WTC11 (cell line): ENCODE results near the gene GSK3B. TPM values are rescaled to one million over a fixed set of nuclear protein-coding genes. Genes with fewer than 3 reads are reported as not detected.

ENCODE experiments used
- ATAC-seq: fragments of 200-7000 bp; cut with Tn5 transposase; 2 replicates; pipeline ENCODE4 v1.10.0; 2021; ENCODE audit warnings: mild to moderate bottlenecking, moderate library complexity
- CTCF ChIA-PET: fragments of 300-600 bp; sonication (Branson Sonifier 250); formaldehyde crosslinking; loops from one replicate; lab custom pipeline; 2021; ENCODE audit warnings: antibody characterized with exemption; lab: Charles Lee
- POLR2A ChIA-PET: fragments of 350-600 bp; sonication (Branson Sonifier 250); formaldehyde crosslinking; loops from one replicate; lab custom pipeline; 2021; ENCODE audit warnings: antibody characterized with exemption; lab: Charles Lee
- DNase-seq: peaks from one replicate; pipeline ENCODE4 v3.0.0; 2021; ENCODE audit warnings: low spot score
- H3K27ac Mint-ChIP-seq: 2 replicates; pipeline ENCODE4 v1.8.0; 2021; ENCODE audit warnings: mixed read lengths
- H3K27me3 Mint-ChIP-seq: 2 replicates; pipeline ENCODE4 v1.8.0; 2021; ENCODE audit warnings: low read depth, mild to moderate bottlenecking, moderate library complexity, mixed read lengths
- H3K36me3 Mint-ChIP-seq: 2 replicates; pipeline ENCODE4 v1.8.0; 2021; ENCODE audit warnings: mixed read lengths
- H3K4me1 Mint-ChIP-seq: 2 replicates; pipeline ENCODE4 v1.8.0; 2022; ENCODE audit warnings: mixed read lengths
- H3K4me3 Mint-ChIP-seq: 2 replicates; pipeline ENCODE4 v1.8.0; 2021; ENCODE audit warnings: mild to moderate bottlenecking, moderate library complexity, mixed read lengths
- H3K9me3 Mint-ChIP-seq: 2 replicates; pipeline ENCODE4 v1.8.0; 2021; ENCODE audit warnings: mixed read lengths
- CREB1 ChIP-seq: sonication (generic); formaldehyde crosslinking; IDR thresholded peaks from 2 replicates; pipeline ENCODE4 v1.8.0; 2023; ENCODE audit warnings: mild to moderate bottlenecking, missing genetic modification reagents
- CREM ChIP-seq: sonication (generic); formaldehyde crosslinking; IDR thresholded peaks from 2 replicates; pipeline ENCODE4 v1.8.1; 2022; ENCODE audit warnings: mild to moderate bottlenecking, missing genetic modification reagents, moderate library complexity
- E2F1 ChIP-seq: sonication (generic); formaldehyde crosslinking; IDR thresholded peaks from 2 replicates; pipeline ENCODE4 v1.8.0; 2022; ENCODE audit warnings: mild to moderate bottlenecking, missing genetic modification reagents
- ETV6 ChIP-seq: sonication (generic); formaldehyde crosslinking; IDR thresholded peaks from 2 replicates; pipeline ENCODE4 v1.8.1; 2022; ENCODE audit warnings: mild to moderate bottlenecking, missing genetic modification reagents
- GTF2I ChIP-seq: fragments of 250-450 bp; sonication (Bioruptor Pico); conservative IDR thresholded peaks from 2 replicates; pipeline ENCODE4 v1.4.0; 2021; ENCODE audit warnings: mild to moderate bottlenecking
- MXD4 ChIP-seq: fragments of 250-450 bp; sonication (Bioruptor Pico); IDR thresholded peaks from 2 replicates; pipeline ENCODE4 v1.8.0; 2021; ENCODE audit warnings: mild to moderate bottlenecking, moderate library complexity, borderline replicate concordance
- NFATC4 ChIP-seq: fragments of 250-450 bp; sonication (Bioruptor Pico); IDR thresholded peaks from 2 replicates; pipeline ENCODE4 v1.9.0; 2021; ENCODE audit warnings: mild to moderate bottlenecking
- SMAD4 ChIP-seq: sonication (generic); formaldehyde crosslinking; IDR thresholded peaks from 2 replicates; pipeline ENCODE4 v1.8.0; 2022; ENCODE audit warnings: mild to moderate bottlenecking, missing genetic modification reagents
- ZBTB21 ChIP-seq: sonication (generic); formaldehyde crosslinking; IDR thresholded peaks from 2 replicates; pipeline ENCODE4 v1.8.1; 2023; ENCODE audit warnings: mild to moderate bottlenecking, missing genetic modification reagents, borderline replicate concordance
- ZNF416 ChIP-seq: fragments of 250-450 bp; sonication (Bioruptor Pico); IDR thresholded peaks from 2 replicates; pipeline ENCODE4 v1.9.0; 2021; ENCODE audit warnings: mild to moderate bottlenecking, inconsistent platforms
- ZNF532 ChIP-seq: fragments of 250-450 bp; sonication (Bioruptor Pico); IDR thresholded peaks from 2 replicates; pipeline ENCODE4 v1.9.0; 2021; ENCODE audit warnings: mild to moderate bottlenecking, borderline replicate concordance
- total RNA-seq: library from RNA; stranded (reverse); gene quantifications from 3 replicates; pipeline ENCODE4 v1.2.3, GENCODE V29; 2021
- TF ChIP-seq, protein P1 (sequence below): sonication (generic); formaldehyde crosslinking; IDR thresholded peaks from 2 replicates; pipeline ENCODE4 v1.8.1; 2023; ENCODE audit warnings: mild to moderate bottlenecking, missing genetic modification reagents, moderate library complexity
- TF ChIP-seq, protein P2 (sequence below): fragments of 250-450 bp; sonication (Bioruptor Pico); IDR thresholded peaks from 2 replicates; pipeline ENCODE4 v1.9.0; 2021; ENCODE audit warnings: mild to moderate bottlenecking
- TF ChIP-seq, protein P3 (sequence below): sonication (generic); formaldehyde crosslinking; IDR thresholded peaks from 2 replicates; pipeline ENCODE4 v1.8.0; 2023; ENCODE audit warnings: missing genetic modification reagents, mild to moderate bottlenecking, borderline replicate concordance
- TF ChIP-seq, protein P4 (sequence below): sonication (generic); formaldehyde crosslinking; IDR thresholded peaks from 2 replicates; pipeline ENCODE4 v1.8.0; 2022; ENCODE audit warnings: mild to moderate bottlenecking, missing genetic modification reagents

The GSK3B gene
- total RNA-seq, 1 experiment from 2014 or later: 48.9 TPM

- Mint-ChIP-seq H3K36me3 (peaks cover 22% of the 10 kb centered on the region), H3K4me1 (no peaks in the 10 kb centered on the region), H3K9me3 (peaks cover 16% of the 10 kb centered on the region), H3K4me3 (no peak overlapping the region), H3K27me3 (no peaks in the 10 kb centered on the region), H3K27ac (no peak overlapping the region)
- CTCF ChIA-PET: interaction anchor here (1.1 kb wide), 1 partner anchor 32 kb away, joined by 4 read pairs; no protein-coding TSS in a partner anchor
- ATAC-seq (no peak), DNase-seq (no peak)
- TF ChIP-seq ZNF416 (CRISPR knock-in tag) (no peak), ZBTB21 (CRISPR knock-in tag) (no peak), MXD4 (CRISPR knock-in tag) (no peak), CREM (CRISPR knock-in tag) (no peak), NFATC4 (CRISPR knock-in tag) (no peak)
- TF ChIP-seq, protein P1, sequence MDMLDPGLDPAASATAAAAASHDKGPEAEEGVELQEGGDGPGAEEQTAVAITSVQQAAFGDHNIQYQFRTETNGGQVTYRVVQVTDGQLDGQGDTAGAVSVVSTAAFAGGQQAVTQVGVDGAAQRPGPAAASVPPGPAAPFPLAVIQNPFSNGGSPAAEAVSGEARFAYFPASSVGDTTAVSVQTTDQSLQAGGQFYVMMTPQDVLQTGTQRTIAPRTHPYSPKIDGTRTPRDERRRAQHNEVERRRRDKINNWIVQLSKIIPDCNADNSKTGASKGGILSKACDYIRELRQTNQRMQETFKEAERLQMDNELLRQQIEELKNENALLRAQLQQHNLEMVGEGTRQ (CRISPR knock-in tag): no peak
- TF ChIP-seq, protein P2, sequence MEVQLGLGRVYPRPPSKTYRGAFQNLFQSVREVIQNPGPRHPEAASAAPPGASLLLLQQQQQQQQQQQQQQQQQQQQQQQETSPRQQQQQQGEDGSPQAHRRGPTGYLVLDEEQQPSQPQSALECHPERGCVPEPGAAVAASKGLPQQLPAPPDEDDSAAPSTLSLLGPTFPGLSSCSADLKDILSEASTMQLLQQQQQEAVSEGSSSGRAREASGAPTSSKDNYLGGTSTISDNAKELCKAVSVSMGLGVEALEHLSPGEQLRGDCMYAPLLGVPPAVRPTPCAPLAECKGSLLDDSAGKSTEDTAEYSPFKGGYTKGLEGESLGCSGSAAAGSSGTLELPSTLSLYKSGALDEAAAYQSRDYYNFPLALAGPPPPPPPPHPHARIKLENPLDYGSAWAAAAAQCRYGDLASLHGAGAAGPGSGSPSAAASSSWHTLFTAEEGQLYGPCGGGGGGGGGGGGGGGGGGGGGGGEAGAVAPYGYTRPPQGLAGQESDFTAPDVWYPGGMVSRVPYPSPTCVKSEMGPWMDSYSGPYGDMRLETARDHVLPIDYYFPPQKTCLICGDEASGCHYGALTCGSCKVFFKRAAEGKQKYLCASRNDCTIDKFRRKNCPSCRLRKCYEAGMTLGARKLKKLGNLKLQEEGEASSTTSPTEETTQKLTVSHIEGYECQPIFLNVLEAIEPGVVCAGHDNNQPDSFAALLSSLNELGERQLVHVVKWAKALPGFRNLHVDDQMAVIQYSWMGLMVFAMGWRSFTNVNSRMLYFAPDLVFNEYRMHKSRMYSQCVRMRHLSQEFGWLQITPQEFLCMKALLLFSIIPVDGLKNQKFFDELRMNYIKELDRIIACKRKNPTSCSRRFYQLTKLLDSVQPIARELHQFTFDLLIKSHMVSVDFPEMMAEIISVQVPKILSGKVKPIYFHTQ (CRISPR knock-in tag): no peak
- POLR2A ChIA-PET: no interaction called here
Observed at GRCh38 chr3:119924111-119925094, 169.8 kb downstream of the GSK3B start.

DNA sequence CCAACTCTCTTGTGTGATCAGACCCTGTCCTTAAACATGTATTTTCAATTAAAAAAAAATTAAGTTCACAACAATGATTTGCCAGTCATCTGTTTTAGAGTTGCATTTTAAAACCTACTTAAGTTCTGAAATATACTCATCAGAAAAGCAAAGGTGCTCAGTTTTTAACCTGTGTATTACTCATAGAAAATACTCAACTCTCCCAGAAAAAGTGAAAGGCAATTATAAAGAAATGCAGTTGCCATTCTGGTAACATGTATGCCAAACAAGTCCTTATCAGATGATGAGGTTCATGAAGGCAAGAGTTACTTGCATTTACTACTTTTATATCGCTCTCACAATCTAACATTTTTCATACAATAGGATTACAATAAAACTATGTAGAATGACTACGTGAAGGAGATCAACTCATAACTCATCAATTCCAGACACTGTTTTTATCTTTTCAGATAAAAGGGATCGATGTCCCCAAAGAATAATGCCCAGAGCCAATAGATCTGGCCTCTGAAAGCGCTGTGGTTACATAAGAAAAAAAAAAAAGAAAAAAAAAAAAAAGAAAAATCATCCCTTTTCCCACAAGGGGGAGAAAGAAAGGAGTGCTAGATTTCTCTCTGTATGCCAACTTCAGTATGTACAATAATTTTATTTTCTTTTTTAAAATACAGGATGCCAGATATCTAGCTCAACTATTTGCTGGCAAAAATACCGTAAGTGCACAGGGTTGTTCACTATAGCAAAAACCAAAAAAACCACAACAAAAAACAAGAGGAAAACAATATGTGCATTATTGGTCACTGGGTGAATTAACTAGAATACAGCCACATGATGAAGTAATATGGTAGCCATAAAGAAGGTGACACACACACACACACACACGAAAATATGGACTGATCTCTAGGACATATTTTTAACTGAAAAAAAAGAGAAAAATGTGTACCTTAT, 175.0 kb downstream of the GSK3B start:
- Mint-ChIP-seq H3K27me3 (no peaks in the 10 kb centered on the region), H3K4me1 (peaks cover 8% of the 10 kb centered on the region), H3K36me3 (peaks cover 22% of the 10 kb centered on the region), H3K4me3 (no peak overlapping the region), H3K27ac (no peak overlapping the region), H3K9me3 (peaks cover 16% of the 10 kb centered on the region)
- ChIA-PET CTCF (no interaction called here), POLR2A (no interaction called here)
- DNase-seq: no peak
- ATAC-seq: no peak
- TF ChIP-seq E2F1 (CRISPR knock-in tag) (no peak), SMAD4 (CRISPR knock-in tag) (no peak), GTF2I (CRISPR knock-in tag) (no peak), ZNF532 (CRISPR knock-in tag) (no peak), CREB1 (CRISPR knock-in tag) (no peak), ETV6 (CRISPR knock-in tag) (no peak)
- TF ChIP-seq, protein P3, sequence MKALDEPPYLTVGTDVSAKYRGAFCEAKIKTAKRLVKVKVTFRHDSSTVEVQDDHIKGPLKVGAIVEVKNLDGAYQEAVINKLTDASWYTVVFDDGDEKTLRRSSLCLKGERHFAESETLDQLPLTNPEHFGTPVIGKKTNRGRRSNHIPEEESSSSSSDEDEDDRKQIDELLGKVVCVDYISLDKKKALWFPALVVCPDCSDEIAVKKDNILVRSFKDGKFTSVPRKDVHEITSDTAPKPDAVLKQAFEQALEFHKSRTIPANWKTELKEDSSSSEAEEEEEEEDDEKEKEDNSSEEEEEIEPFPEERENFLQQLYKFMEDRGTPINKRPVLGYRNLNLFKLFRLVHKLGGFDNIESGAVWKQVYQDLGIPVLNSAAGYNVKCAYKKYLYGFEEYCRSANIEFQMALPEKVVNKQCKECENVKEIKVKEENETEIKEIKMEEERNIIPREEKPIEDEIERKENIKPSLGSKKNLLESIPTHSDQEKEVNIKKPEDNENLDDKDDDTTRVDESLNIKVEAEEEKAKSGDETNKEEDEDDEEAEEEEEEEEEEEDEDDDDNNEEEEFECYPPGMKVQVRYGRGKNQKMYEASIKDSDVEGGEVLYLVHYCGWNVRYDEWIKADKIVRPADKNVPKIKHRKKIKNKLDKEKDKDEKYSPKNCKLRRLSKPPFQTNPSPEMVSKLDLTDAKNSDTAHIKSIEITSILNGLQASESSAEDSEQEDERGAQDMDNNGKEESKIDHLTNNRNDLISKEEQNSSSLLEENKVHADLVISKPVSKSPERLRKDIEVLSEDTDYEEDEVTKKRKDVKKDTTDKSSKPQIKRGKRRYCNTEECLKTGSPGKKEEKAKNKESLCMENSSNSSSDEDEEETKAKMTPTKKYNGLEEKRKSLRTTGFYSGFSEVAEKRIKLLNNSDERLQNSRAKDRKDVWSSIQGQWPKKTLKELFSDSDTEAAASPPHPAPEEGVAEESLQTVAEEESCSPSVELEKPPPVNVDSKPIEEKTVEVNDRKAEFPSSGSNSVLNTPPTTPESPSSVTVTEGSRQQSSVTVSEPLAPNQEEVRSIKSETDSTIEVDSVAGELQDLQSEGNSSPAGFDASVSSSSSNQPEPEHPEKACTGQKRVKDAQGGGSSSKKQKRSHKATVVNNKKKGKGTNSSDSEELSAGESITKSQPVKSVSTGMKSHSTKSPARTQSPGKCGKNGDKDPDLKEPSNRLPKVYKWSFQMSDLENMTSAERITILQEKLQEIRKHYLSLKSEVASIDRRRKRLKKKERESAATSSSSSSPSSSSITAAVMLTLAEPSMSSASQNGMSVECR (CRISPR knock-in tag): no peak
- TF ChIP-seq, protein P4, sequence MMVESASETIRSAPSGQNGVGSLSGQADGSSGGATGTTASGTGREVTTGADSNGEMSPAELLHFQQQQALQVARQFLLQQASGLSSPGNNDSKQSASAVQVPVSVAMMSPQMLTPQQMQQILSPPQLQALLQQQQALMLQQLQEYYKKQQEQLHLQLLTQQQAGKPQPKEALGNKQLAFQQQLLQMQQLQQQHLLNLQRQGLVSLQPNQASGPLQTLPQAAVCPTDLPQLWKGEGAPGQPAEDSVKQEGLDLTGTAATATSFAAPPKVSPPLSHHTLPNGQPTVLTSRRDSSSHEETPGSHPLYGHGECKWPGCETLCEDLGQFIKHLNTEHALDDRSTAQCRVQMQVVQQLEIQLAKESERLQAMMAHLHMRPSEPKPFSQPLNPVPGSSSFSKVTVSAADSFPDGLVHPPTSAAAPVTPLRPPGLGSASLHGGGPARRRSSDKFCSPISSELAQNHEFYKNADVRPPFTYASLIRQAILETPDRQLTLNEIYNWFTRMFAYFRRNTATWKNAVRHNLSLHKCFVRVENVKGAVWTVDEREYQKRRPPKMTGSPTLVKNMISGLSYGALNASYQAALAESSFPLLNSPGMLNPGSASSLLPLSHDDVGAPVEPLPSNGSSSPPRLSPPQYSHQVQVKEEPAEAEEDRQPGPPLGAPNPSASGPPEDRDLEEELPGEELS (CRISPR knock-in tag): no peak
